Hepatic stellate cell (primary cell): ENCODE measurements around the gene CLTA.
"Not testable (repeated sequence)": the region's sequence is repeated elsewhere in the genome, so short reads cannot be mapped to it uniquely, and the experiment has no call there.

Source experiments
- DNase-seq: peaks from one replicate; pipeline ENCODE4 v3.0.0; 2011; ENCODE audit warnings: low spot score

Gene CLTA

DNA sequence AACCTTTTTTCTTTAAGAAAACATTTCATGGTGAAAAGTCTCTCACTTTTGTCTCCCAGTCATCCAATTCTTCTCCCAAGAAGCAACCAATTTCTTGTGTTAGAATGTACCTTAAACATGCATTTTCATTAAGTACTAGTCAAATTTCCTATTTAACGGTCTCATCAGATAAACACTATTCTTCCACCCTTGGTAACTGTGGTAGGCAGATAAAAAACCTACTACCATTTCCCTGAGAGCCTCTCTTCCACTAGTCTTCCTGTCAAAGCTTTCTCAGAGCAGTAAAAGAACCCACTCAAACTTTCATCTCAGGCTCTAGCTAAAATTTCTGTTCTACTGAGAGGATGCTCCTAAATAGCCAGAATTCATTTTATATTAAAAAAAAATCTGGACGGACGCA, 56.6 kb downstream of the CLTA start:
- no peak for DNase-seq

DNA sequence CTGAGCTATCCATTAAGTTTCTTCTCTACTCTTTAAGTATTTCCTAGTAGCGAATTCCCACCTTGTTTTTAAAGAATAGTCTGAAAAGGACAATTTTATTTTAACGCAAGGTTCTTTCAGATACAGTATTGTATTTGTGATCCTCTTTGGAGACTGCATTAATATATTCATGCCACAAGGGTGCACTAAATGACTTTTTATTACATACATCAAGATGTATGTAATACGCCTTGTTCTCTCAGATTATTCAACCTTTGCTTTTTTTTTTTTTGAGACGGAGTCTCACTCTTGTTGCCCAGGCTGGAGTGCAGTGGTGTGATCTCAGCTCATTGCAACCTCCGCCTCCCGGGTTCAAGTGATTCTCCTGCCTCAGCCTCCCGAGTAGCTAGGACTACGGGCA, 57.3 kb downstream of the CLTA start:
- DNase-seq = not testable (repeated sequence)

DNA sequence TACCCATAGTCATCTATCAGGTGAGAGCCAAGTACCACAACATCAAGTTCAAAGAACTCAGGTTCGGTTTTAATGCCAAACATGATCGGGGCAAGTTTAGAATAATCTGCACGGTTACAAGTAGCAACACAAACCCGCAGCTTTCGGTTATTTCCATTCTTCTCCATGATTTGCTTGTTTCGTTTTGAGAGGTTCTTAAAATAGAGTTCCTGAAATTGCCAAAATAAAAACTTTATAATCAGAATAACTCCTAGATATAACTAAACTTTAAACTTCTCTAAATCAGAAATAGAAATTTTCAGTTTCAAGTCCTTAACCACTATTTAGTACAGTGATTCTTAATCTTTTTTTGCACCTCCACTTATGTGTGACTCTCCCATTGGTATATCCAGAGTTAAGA, 58.5 kb downstream of the CLTA start:
- DNase-seq = no peak

DNA sequence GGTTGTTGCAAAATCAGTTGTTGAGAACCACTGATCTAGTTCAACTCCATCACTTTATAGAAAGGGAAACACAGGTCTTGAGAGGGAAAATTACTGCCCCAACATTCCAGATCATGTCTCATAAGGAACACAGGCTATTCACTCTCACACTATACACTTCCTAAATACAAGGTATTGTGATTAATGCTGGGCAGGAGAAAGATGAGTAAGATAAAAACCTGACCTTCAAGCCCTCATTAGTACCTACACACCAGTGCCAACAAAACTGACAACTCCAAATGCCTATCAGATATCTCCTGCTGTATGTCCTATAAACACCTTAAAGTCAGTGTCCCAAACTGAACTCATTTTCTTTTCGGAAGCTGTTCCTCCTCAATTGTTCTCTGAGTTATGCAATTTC, 59.4 kb downstream of the CLTA start:
- DNase-seq = no peak

DNA sequence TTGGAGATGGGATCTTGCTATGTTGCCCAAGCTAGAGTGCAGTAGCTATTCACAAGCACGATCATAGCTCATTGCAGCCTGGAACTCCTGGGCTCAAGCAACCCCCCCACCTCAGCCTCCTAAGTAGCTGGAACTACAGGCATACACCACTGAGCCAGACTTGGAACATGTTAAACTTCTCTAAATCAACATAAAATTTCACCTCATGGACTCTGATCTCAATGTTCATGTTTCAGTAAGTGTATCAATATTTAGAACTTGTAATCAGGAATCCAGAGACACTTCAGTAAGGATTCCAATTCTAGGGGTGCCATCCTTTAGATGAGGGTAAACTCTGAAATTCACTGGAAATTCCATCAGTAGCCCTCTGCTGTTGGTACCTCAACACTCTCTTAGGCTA, 60.7 kb downstream of the CLTA start:
- no peak for DNase-seq

DNA sequence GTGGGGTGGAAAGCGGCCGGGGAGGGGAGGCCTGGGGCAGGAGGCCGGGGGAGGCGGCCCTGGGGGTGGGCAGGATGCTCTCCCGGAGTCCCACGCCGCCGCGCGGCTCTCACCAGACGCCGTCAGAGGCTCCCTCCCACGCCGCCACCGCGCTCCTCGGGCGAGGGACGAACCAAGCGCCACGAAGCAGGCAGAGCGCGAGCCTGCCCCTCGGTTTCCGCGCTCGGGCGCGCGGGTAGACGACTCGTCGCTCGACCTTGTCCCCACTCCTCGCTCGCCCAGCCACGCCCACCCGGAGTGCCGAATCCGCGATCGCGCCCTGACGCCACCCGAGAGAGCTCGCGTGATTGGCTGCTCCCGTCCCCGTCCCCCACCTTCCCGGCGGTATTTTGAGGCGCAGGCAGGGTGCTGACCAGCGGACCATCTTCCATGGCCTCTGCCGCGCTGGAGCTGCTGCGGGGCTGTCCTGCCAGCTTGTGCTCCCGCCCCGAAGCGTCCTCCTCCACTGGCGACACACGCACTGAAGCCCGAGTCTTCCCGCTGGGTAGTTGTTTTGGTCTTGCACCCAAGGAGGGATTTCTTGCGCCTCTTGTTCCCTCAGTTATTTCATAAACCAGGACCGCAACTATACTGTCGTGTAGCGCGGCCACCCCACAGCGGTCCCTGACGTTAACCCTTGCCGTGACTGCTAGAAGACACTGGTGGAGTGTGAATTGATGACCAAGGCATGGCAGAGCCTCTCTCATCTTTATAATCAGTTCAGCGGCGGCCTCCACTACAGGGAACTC, 67.7 kb downstream of the CLTA start, which contains the start of gene GNE:
Gene GNE, minus strand, starts transcription at position 241 of the 788 bp plus-strand sequence. CDS start 9,093 bp downstream, outside the sequence.
- DNase-seq = peak; percentile 96

DNA sequence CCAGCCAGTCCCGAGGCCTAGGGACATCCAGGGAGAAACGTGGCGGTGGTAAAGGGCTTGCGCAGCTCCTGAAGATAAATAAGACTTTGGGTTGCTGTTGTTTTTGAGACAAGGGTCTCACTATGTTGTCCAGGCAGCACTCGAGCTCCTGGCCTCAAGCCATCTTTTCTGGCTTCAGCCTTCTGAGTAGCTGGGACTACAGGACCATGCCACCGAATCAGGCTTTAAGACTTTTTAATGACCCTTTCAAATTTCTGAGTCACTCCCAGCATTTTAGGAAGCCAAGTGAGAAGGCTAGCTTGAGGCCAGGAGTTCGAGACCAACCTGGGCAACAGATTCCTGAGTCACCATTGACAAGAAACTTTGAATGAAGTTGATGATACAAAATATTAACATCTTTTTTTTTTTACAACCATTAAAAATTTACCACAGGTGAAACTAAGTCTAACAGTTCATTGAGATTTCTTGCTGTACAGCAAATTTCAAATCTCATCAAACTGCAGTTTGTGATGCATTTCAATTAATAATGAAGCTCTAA, 68.3 kb downstream of the CLTA start:
- DNase-seq = no peak
